ENCODE measurements around the gene R3HCC1L. TPM values are rescaled to one million over a fixed set of nuclear protein-coding genes. Genes with fewer than 3 reads are reported as not detected.
"Not testable (repeated sequence)": the region's sequence is repeated elsewhere in the genome, so short reads cannot be mapped to it uniquely, and the experiment has no call there.

R3HCC1L gene
- total RNA-seq, 2 donors from 2014 or later, result 23.0 to 28.9 TPM

DNA sequence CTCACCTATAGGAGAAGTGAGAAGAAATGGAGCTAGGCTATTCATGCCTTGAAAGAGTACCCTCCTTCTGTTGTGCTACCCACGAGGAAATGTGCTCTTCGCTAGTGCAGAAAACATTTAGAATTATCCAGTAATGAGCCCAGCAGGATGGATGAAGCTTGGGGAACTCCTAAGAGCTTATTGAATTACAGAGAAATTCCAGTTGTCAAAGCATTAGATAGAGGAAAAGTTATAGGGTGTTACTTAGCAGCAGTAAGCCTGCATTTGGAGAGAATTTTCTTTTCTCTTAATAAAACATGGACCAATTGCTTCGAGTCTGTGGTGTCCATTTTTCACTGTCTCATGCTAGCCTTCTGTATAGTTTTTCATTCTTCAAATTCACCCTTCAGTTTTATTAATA, 5.0 kb downstream of the R3HCC1L start:
- Mint-ChIP-seq H3K36me3 (peaks cover 4% of the 10 kb centered on the region), H3K27me3 (no peaks in the 10 kb centered on the region), H3K4me3 (no peak overlapping the region), H3K4me1 (ENCODE audit: low read depth in 2 of 2) (peaks cover 33 to 37% of the 10 kb centered on the region in 2 donors), H3K9me3 (no peaks in the 10 kb centered on the region), H3K27ac (no peak overlapping the region)
- ATAC-seq (no peak), DNase-seq (ENCODE audit: low spot score) (no peak)

DNA sequence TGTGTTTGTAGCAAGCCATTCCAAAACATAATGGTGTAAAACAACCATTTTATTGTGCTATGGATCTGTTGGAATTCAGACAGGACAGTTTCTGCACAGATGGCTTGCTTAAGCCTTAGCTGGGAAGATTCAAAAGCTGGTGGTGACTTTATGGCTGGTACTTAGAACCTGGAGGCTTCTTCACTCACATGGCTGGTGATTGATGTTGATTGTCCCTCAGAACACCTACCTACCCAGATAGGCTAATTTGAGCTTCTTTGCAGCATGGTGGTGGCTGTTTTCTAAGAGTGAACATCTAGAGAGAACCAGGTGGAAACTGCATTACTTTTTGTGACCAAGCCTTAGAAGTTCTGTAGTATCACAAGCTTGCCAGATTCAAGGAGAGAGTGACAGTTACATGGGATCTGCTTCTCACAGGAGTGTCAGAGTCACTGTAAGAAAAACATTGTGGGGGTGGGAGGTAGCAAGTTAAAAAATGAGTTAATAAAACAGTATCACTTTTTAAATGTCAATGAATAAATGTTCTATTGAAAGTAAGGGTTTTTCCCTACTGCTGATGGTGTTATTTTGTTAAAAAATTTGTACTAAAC, 7.1 kb downstream of the R3HCC1L start:
- H3K4me3 Mint-ChIP-seq, result no peak overlapping the region
- DNase-seq (ENCODE audit: low spot score) (no peak), ATAC-seq (no peak)
- no peaks in the 10 kb centered on the region for H3K27me3 Mint-ChIP-seq
- no peak overlapping the region for H3K27ac Mint-ChIP-seq
- H3K9me3 Mint-ChIP-seq, result no peaks in the 10 kb centered on the region
- peaks cover 5% of the 10 kb centered on the region for H3K36me3 Mint-ChIP-seq
- peaks cover 30 to 45% of the 10 kb centered on the region in 2 donors for H3K4me1 Mint-ChIP-seq (ENCODE audit: low read depth in 2 of 2)

DNA sequence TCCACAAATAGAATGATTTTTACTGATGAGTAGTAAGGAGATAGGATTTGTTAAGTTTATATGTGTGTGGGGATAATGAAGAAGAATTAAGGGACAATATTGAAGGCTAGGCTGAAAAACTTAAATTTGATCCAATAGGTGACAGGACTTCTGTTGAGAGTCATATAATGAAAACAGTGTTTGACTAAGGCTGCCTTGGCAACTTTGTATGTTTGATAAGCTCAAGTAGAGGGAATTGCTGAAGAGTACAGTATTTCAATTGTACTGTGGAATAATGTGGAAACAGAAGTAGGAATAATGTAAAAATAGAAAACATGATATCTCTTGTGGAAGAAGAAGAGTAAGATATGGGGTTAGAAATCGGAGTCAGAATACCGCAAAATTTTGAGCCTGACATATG, 10.5 kb downstream of the R3HCC1L start:
- no peak for DNase-seq (ENCODE audit: low spot score)
- peaks cover 42 to 58% of the 10 kb centered on the region in 2 donors for H3K4me1 Mint-ChIP-seq (ENCODE audit: low read depth in 2 of 2)
- peaks cover 35% of the 10 kb centered on the region for H3K36me3 Mint-ChIP-seq
- no peaks in the 10 kb centered on the region for H3K27me3 Mint-ChIP-seq
- no peak for ATAC-seq
- peaks cover 21% of the 10 kb centered on the region for H3K9me3 Mint-ChIP-seq
- H3K4me3 Mint-ChIP-seq, result no peak overlapping the region
- H3K27ac Mint-ChIP-seq, result peak overlapping the region in 1 of 2 donors; percentile 1

DNA sequence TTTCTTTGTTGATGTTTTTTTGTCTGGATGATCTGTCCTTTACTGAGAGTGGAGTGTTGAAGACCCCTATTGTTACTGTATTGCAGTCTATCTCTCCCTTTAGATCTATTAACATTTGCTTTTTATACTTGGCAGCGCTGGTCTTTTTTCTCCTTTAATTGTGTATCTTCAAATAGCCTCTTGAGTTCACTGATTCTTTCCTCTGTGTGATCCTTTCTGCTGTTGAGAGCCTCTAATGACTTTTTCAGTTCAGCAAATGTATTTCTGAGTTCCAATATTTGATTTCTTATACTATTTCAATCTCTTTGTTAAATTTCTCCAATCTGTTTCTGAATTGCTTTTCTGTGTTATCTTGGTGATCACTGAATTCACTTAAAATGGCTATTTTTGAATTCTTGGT, 15.4 kb downstream of the R3HCC1L start:
- Mint-ChIP-seq H3K27ac (no peak overlapping the region), H3K4me1 (ENCODE audit: low read depth in 2 of 2) (peaks cover 37 to 43% of the 10 kb centered on the region in 2 donors), H3K4me3 (no peak overlapping the region), H3K9me3 (peaks cover 33% of the 10 kb centered on the region), H3K27me3 (no peaks in the 10 kb centered on the region), H3K36me3 (peaks cover 51% of the 10 kb centered on the region)
- ATAC-seq, result no peak
- no peak for DNase-seq (ENCODE audit: low spot score)

DNA sequence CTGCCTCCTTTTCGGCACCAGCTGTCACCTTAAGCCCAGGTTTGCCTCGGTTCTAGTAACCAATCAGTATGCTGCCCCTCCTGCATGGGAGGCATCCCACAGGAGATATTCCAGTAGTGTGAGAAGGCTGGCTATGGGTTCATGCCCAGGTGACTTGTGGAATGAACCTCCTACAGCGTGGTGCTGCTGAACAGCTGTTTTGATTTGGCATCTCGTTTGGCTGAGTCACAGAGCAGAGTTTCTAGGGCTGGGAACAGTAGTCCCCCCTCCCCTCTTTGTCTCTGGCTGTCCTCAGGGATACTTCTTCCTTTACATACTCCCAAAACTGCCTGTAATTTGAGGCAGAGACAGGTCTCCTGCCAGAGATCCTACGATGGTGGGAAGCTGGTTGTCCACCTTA, 16.1 kb downstream of the R3HCC1L start:
- DNase-seq (ENCODE audit: low spot score) (no peak), ATAC-seq (no peak)
- H3K4me1 Mint-ChIP-seq (ENCODE audit: low read depth in 2 of 2), result peaks cover 37 to 44% of the 10 kb centered on the region in 2 donors
- H3K9me3 Mint-ChIP-seq, result peaks cover 33% of the 10 kb centered on the region
- no peaks in the 10 kb centered on the region for H3K27me3 Mint-ChIP-seq
- peaks cover 47% of the 10 kb centered on the region for H3K36me3 Mint-ChIP-seq
- no peak overlapping the region for H3K4me3 Mint-ChIP-seq
- H3K27ac Mint-ChIP-seq, result no peak overlapping the region

DNA sequence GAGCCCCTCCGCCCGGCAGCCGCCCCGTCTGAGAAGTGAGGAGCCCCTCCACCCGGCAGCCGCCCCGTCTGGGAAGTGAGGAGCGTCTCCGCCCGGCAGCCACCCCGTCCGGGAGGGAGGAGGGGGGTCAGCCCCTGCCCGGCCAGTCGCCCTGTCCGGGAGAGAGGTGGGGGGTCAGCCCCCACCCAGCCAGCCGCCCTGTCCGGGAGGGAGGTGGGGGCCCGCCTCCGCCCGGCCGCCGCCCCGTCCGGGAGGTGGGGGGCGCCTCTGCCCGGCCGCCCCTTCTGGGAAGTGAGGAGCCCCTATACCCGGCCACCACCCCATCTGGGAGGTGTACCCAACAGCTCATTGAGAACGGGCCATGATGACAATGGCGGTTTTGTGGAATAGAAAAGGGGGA, 18.3 kb downstream of the R3HCC1L start:
- Mint-ChIP-seq H3K9me3 (peaks cover 23% of the 10 kb centered on the region), H3K4me1 (ENCODE audit: low read depth in 2 of 2) (peaks cover 37 to 39% of the 10 kb centered on the region in 2 donors), H3K36me3 (peaks cover 49% of the 10 kb centered on the region)
- DNase-seq (ENCODE audit: low spot score); H3K4me3 Mint-ChIP-seq; H3K27ac Mint-ChIP-seq; ATAC-seq; H3K27me3 Mint-ChIP-seq: not testable (repeated sequence)

DNA sequence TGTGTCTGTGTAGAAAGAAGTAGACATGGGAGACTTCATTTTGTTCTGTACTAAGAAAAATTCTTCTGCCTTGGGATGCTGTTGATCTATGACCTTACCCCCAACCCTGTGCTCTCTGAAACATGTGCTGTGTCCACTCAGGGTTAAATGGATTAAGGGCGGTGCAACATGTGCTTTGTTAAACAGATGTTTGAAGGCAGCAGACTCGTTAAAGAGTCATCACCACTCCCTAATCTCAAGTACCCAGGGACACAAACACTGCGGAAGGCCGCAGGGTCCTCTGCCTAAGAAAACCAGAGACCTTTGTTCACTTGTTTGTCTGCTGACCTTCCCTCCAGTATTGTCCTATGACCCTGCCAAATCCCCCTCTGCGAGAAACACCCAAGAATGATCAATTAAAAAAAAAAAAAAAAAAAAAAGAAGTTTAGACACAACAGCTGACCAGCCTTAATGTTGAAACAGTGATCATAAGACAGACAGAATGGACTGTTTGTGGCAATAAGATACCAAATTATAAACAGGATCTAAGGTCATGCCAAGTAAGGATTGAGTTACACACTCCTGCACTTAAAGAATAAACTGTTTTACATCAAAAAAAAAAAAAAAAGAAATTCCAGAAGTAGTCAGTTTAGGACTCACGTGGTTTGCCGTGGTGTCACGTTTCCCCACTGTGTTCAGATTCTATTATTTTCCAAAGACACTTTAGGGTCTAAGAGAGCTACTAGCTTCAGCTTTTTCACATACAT, 18.9 kb downstream of the R3HCC1L start:
- DNase-seq (ENCODE audit: low spot score); H3K4me3 Mint-ChIP-seq; H3K27ac Mint-ChIP-seq; H3K27me3 Mint-ChIP-seq; ATAC-seq: not testable (repeated sequence)
- Mint-ChIP-seq H3K36me3 (peaks cover 45% of the 10 kb centered on the region), H3K9me3 (peaks cover 22% of the 10 kb centered on the region), H3K4me1 (ENCODE audit: low read depth in 2 of 2) (peaks cover 37 to 39% of the 10 kb centered on the region in 2 donors)

DNA sequence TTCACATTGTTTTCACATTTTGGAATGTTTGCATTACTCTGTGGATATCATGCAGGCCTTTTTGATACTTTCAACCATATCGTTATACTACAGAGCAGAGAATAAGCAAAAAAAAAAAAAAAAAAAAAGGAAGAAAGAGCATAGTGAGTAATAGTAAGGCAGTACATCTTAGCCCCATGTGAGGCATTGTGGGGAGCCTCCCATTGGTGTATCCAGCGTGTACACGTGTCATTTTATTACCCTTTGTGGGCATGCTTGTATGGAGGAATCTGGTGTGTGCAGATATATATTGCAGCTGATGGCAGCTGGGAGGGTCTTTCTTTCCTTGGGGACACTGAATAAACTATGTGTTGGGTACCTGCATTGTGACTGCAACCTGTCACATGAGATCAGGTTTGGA, 19.6 kb downstream of the R3HCC1L start:
- Mint-ChIP-seq H3K27ac (no peak overlapping the region), H3K27me3 (no peaks in the 10 kb centered on the region), H3K4me1 (ENCODE audit: low read depth in 2 of 2) (peaks cover 33 to 34% of the 10 kb centered on the region in 2 donors), H3K36me3 (peaks cover 38% of the 10 kb centered on the region), H3K4me3 (no peak overlapping the region), H3K9me3 (peaks cover 19% of the 10 kb centered on the region)
- DNase-seq (ENCODE audit: low spot score), result no peak
- ATAC-seq, result no peak

DNA sequence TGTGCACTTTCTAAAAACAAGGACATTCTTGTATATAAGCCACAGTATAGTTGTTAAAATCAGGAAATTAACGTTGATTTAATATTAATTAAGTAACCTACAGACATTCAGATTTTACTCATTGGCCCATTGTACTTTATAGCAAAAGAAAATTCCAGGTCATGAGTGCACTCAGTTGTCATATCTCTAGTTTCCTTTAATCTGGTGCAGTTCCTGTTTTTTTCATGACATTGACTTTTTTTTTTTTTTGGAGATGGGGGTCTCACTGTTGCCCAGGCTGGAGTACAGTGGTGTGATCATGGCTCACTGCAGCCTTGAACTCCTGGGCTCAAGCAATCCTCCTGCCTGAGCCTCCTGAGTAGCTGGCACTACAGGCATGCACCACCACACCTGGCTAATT, 24.1 kb downstream of the R3HCC1L start:
- Mint-ChIP-seq H3K27ac (no peak overlapping the region), H3K36me3 (peaks cover 12% of the 10 kb centered on the region), H3K27me3 (no peaks in the 10 kb centered on the region), H3K9me3 (no peaks in the 10 kb centered on the region), H3K4me3 (no peak overlapping the region), H3K4me1 (ENCODE audit: low read depth in 2 of 2) (peaks cover 11 to 30% of the 10 kb centered on the region in 2 donors)
- ATAC-seq (no peak), DNase-seq (ENCODE audit: low spot score) (no peak)

DNA sequence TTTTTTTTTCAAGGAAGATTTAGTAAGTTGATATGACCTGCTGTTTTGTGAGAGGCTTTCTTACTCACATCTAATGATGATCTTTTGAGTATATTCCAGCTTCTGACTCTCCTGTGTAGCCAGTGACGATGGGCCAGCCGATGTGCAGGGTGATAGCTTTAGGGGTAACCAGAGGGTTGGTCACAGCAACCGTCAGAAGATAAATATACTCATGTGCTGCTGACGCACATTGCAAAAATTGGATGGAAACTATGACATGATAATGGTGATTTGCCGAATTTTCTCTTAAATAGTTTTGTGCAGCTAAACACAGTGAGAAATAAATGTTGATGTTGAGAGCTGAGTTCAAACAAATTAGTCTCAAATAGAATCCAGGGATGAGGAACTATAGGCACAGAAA, 29.5 kb downstream of the R3HCC1L start:
- H3K4me1 Mint-ChIP-seq (ENCODE audit: low read depth in 2 of 2), result peaks cover 24 to 31% of the 10 kb centered on the region in 2 donors
- no peak overlapping the region for H3K4me3 Mint-ChIP-seq
- peaks cover 14% of the 10 kb centered on the region for H3K36me3 Mint-ChIP-seq
- H3K9me3 Mint-ChIP-seq, result no peaks in the 10 kb centered on the region
- no peak overlapping the region for H3K27ac Mint-ChIP-seq
- ATAC-seq (no peak), DNase-seq (ENCODE audit: low spot score) (no peak)
- H3K27me3 Mint-ChIP-seq, result no peaks in the 10 kb centered on the region

DNA sequence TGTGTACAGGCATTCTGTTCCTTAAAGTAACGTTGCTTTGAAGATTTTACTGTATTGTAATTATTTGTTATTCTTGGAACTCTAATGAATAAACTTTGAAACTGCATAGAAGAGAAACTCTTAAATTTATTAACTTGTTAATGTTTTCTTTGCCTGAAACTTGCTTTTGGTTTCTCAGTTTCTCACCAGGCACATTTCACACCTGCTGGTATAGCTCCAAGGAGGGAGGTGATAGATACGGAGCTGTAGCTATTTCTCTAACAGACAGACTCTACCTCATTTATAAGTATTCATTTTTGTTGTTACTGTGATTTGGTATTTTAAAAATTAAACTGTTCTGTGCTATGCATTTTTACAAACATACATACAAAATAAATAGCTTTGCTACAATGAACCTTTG, 32.7 kb downstream of the R3HCC1L start:
- no peaks in the 10 kb centered on the region for H3K9me3 Mint-ChIP-seq
- H3K36me3 Mint-ChIP-seq, result peaks cover 20% of the 10 kb centered on the region
- H3K4me1 Mint-ChIP-seq (ENCODE audit: low read depth in 2 of 2), result peaks cover 46 to 47% of the 10 kb centered on the region in 2 donors
- no peak overlapping the region for H3K27ac Mint-ChIP-seq
- no peak for ATAC-seq
- DNase-seq (ENCODE audit: low spot score), result no peak
- H3K27me3 Mint-ChIP-seq, result no peaks in the 10 kb centered on the region
- no peak overlapping the region for H3K4me3 Mint-ChIP-seq

DNA sequence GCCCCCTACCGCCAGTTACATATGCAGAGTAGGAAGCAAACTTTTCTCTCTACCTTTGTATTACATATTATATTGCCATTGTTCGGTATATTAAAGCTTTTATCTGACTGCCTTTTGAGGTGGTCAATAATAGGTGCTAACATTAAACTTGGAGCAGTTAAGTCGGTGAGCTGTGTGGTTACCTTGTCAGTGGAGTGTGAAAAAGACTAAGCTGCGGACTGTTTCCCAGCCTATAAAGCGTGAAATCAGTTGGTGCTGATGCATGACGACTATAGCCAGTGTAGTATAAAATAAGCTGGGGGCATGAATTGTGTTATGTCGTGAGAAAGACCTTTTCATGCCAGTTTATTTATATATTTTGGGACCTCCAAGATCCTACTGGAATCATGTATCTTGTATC, 33.7 kb downstream of the R3HCC1L start:
- H3K27ac Mint-ChIP-seq, result no peak overlapping the region
- no peaks in the 10 kb centered on the region for H3K27me3 Mint-ChIP-seq
- DNase-seq (ENCODE audit: low spot score), result no peak
- H3K4me1 Mint-ChIP-seq (ENCODE audit: low read depth in 2 of 2), result peaks cover 47 to 51% of the 10 kb centered on the region in 2 donors
- H3K4me3 Mint-ChIP-seq, result no peak overlapping the region
- no peak for ATAC-seq
- no peaks in the 10 kb centered on the region for H3K9me3 Mint-ChIP-seq
- peaks cover 20% of the 10 kb centered on the region for H3K36me3 Mint-ChIP-seq

DNA sequence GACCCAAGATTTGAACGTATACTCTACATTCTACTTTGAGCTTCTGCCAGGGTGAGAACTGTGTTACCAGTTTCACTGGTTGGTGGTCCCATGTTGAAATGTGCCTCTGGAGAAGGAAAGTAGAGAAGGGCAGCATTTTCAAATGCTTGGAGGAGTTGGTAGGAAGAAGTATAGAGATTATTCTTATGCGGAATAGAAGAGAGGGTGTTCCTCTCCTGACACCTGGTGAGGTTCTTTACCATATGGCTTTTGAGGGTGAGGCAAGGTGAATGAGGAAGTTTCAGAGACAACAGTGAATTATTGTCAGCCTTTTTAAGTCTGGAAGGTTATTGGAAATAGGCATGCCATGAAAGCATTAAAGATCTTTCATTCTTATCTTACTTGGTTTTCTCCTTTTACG, 34.3 kb downstream of the R3HCC1L start:
- DNase-seq (ENCODE audit: low spot score), result no peak
- Mint-ChIP-seq H3K4me3 (no peak overlapping the region), H3K36me3 (peaks cover 17% of the 10 kb centered on the region), H3K4me1 (ENCODE audit: low read depth in 2 of 2) (peaks cover 50 to 53% of the 10 kb centered on the region in 2 donors), H3K27ac (no peak overlapping the region), H3K9me3 (no peaks in the 10 kb centered on the region), H3K27me3 (no peaks in the 10 kb centered on the region)
- ATAC-seq, result no peak

DNA sequence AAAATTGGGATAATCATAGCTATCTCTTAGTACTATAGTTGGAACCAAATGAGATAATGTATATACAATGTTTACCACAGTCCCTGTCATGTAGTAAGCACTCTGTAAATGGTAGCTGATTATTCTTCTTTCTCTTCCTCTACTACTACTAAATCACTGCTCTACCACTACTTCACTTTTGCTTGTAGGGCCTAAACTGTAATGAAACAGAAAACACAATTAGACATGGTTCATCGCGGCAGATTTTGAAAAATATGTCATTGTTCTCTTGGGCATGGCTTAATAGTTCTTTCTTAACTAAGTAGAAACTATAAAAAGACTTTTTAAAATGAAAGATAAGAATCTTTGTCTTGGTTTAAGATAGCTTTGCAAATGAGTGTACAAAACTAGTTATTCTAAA, 34.9 kb downstream of the R3HCC1L start:
- DNase-seq (ENCODE audit: low spot score) (no peak), ATAC-seq (no peak)
- Mint-ChIP-seq H3K4me1 (ENCODE audit: low read depth in 2 of 2) (peaks cover 52 to 55% of the 10 kb centered on the region in 2 donors), H3K27ac (no peak overlapping the region), H3K27me3 (no peaks in the 10 kb centered on the region), H3K36me3 (peaks cover 11% of the 10 kb centered on the region), H3K9me3 (no peaks in the 10 kb centered on the region), H3K4me3 (no peak overlapping the region)
